B cell (primary cell): ENCODE data around the gene PPP4C. TPM values are rescaled to one million over a fixed set of nuclear protein-coding genes. Genes with fewer than 3 reads are reported as not detected.

Source experiments
- ATAC-seq: fragments of 200-7000 bp; cut with Tn5 transposase; one replicate; pipeline ENCODE4 v1.10.0; 2021; ENCODE audit warnings: low read depth, mild to moderate bottlenecking, moderate number of reproducible peaks, moderate library complexity
- CTCF ChIA-PET: fragments of 350-600 bp; sonication (Branson Sonifier 250); formaldehyde crosslinking; loops from one replicate; lab custom pipeline; 2021; ENCODE audit warnings: antibody characterized with exemption, inconsistent platforms; lab: Charles Lee
- POLR2A ChIA-PET: fragments of 350-600 bp; sonication (Branson Sonifier 250); formaldehyde crosslinking; loops from one replicate; lab custom pipeline; 2021; ENCODE audit warnings: antibody characterized with exemption; lab: Charles Lee
- DNase-seq: peaks from one replicate; pipeline ENCODE4 v3.0.0; 2013
- H2AFZ ChIP-seq: 2 replicates; pipeline ENCODE4 v1.6.1; 2012; ENCODE audit warnings: mild to moderate bottlenecking, low read depth, low read length; ENCODE audit not compliant: insufficient read depth, poor library complexity, severe bottlenecking
- H3K27ac ChIP-seq, 2 donors: 1 replicate in 1 of 2; 2 replicates in 1 of 2; pipeline ENCODE4 v1.5.1; 2012 to 2013; ENCODE audit warnings: low read length in 2 of 2, mild to moderate bottlenecking in 2 of 2, moderate library complexity in 1 of 2
- H3K27me3 ChIP-seq, 4 experiments: fragments of 200-600 bp in 1 of 4; sonication (generic) in 1 of 4; replicated peaks in 1 of 4; 1 replicate in 2 of 4; 2 replicates in 2 of 4; pipeline versions ENCODE4 v1.6.1 to v1.7.0; 2013 to 2016; ENCODE audit warnings: low read length in 3 of 4, mild to moderate bottlenecking in 2 of 4, mixed read lengths in 1 of 4, moderate library complexity in 1 of 4; ENCODE audit not compliant: insufficient read depth in 4 of 4, control insufficient read depth in 3 of 4; ENCODE audit errors: control extremely low read depth in 1 of 4
- H3K36me3 ChIP-seq, 2 experiments: replicated peaks in 1 of 2; 1 replicate in 1 of 2; 2 replicates in 1 of 2; pipeline versions ENCODE4 v1.6.1 to v1.7.1; 2013; ENCODE audit warnings: low read length in 1 of 2; ENCODE audit not compliant: insufficient read depth in 2 of 2, control insufficient read depth in 1 of 2; ENCODE audit errors: control extremely low read depth in 1 of 2, extremely low read depth in 1 of 2
- H3K4me1 ChIP-seq, 2 donors: fragments of 200-600 bp in 1 of 2; sonication (generic) in 1 of 2; 1 replicate in 1 of 2; 2 replicates in 1 of 2; pipeline versions ENCODE4 v1.5.1 to v1.6.1; 2013 to 2017; ENCODE audit warnings: low read length in 2 of 2; ENCODE audit not compliant: control insufficient read depth in 2 of 2, insufficient read depth in 2 of 2
- H3K4me2 ChIP-seq: replicated peaks from 2 replicates; pipeline ENCODE3; 2012; ENCODE audit warnings: mild to moderate bottlenecking, low read depth, low read length; ENCODE audit not compliant: poor library complexity, severe bottlenecking
- H3K4me3 ChIP-seq, 5 experiments: fragments of 200-600 bp in 1 of 5; sonication (generic) in 1 of 5; 1 replicate in 3 of 5; 2 replicates in 2 of 5; pipeline versions ENCODE4 v1.5.1 to v1.7.0; 2011 to 2016; ENCODE audit warnings: low read length in 4 of 5, mild to moderate bottlenecking in 4 of 5, low read depth in 2 of 5, control low read depth in 1 of 5, moderate library complexity in 1 of 5; ENCODE audit not compliant: insufficient read depth in 1 of 5; ENCODE audit errors: control extremely low read depth in 1 of 5, extremely low read depth in 1 of 5
- H3K79me2 ChIP-seq: fragments of 200-600 bp; sonication (generic); one replicate; pipeline ENCODE4 v1.6.0; 2016; ENCODE audit warnings: low read length; ENCODE audit not compliant: control insufficient read depth, insufficient read depth
- H3K9ac ChIP-seq: fragments of 200-600 bp; sonication (generic); 2 replicates; pipeline ENCODE4 v1.6.1; 2017; ENCODE audit warnings: mild to moderate bottlenecking, low read length, moderate library complexity
- H3K9me3 ChIP-seq, 3 donors: one replicate each; pipeline versions ENCODE4 v1.6.1 to v1.7.1; 2013; ENCODE audit warnings: low read length in 2 of 3; ENCODE audit not compliant: control insufficient read depth in 2 of 3, insufficient read depth in 1 of 3; ENCODE audit errors: control extremely low read depth in 1 of 3
- H4K20me1 ChIP-seq: 2 replicates; pipeline ENCODE4 v1.6.0; 2012; ENCODE audit warnings: mild to moderate bottlenecking, low read length; ENCODE audit not compliant: insufficient read depth, control insufficient read depth, poor library complexity, severe bottlenecking
- H3K27ac Mint-ChIP-seq: one replicate; pipeline ENCODE4 v1.8.0; 2021; ENCODE audit warnings: mixed read lengths
- H3K27me3 Mint-ChIP-seq: one replicate; pipeline ENCODE4 v1.8.0; 2021; ENCODE audit warnings: mixed read lengths
- H3K4me1 Mint-ChIP-seq: one replicate; pipeline ENCODE4 v1.8.0; 2021; ENCODE audit warnings: mixed read lengths
- H3K4me3 Mint-ChIP-seq: one replicate; pipeline ENCODE4 v1.8.0; 2021; ENCODE audit warnings: mixed read lengths
- H3K9me3 Mint-ChIP-seq: one replicate; pipeline ENCODE4 v1.8.0; 2022; ENCODE audit warnings: mixed read lengths; ENCODE audit not compliant: insufficient read depth
- CTCF ChIP-seq: fragments of 200-600 bp; IDR thresholded peaks from one replicate; pipeline ENCODE4 v1.8.0; 2022; ENCODE audit warnings: antibody characterized with exemption, mild to moderate bottlenecking
- EZH2 ChIP-seq: IDR thresholded peaks from 2 replicates; pipeline ENCODE4 v1.6.1; 2012; ENCODE audit warnings: borderline replicate concordance, low read depth, mild to moderate bottlenecking, moderate library complexity, low read length; ENCODE audit not compliant: insufficient read depth, poor library complexity, severe bottlenecking
- WGBS: methylation state at CpG from one replicate; pipeline ENCODE4 v1.1.5; 2013; ENCODE audit warnings: missing lambda C conversion rate; ENCODE audit not compliant: insufficient coverage; 5-methylcytosine and 5-hydroxymethylcytosine counted together
- intact Hi-C: fragments of 100-400 bp; cut with micrococcal nuclease; formaldehyde crosslinking; loops from one replicate; pipeline ENCODE4 v1.10.0; 2022
- polyA plus RNA-seq: library from polyadenylated mRNA; depleted of rRNA; stranded (reverse); fragments of >200 nt; gene quantifications from 2 replicates; pipeline ENCODE4 v1.2.3, GENCODE V29; 2012
- total RNA-seq, 2 donors: library from RNA; stranded (reverse); fragments of 120-200 nt in 1 of 2; gene quantifications; 1 replicate in 1 of 2; 2 replicates in 1 of 2; pipeline versions ENCODE4 v1.2.3 to v1.2.4, GENCODE V29; 2013 to 2022

The PPP4C gene
- total and polyA plus RNA-seq, 2 donors (not counting 1 experiment from before 2014, with no cell fraction given) = 93.3 to 106 TPM

GRCh38 chr16:30091474-30092372 is 15.9 kb downstream of the PPP4C start, which contains the start of gene TBX6:
TBX6 (minus strand) TSS chr16:30091924; CDS start chr16:30091193, 731 bp downstream.
- Histone ChIP-seq H3K79me2 (peaks cover 21% of the 10 kb centered on the region), H4K20me1 (no peaks in the 10 kb centered on the region), H3K9ac (peak within 1 kb of the TSS; percentile 71), H2AFZ (peak within 1 kb of the TSS; percentile 99), H3K9me3 (peaks cover 0 to 5% (median 4%) of the 10 kb centered on the region in 3 donors), H3K27me3 (no peaks in the 10 kb centered on the region), H3K36me3 (peaks cover 0 to 20% of the 10 kb centered on the region in 2 experiments), H3K4me2 (peak within 1 kb of the TSS; percentile 95), H3K4me1 (peaks cover 33 to 62% of the 10 kb centered on the region in 2 donors), H3K27ac (peak within 1 kb of the TSS; percentile 87 to 92), H3K4me3 (peak within 1 kb of the TSS; percentile 52 to 77 (median 70))
- ChIA-PET POLR2A (interaction anchor here (0.7 to 6.8 kb wide), 18 partner anchors 10 to 326 kb away, joined by 3 to 97 read pairs (median 5); partner anchors contain the start of genes ALDOA, CORO1A, KCTD13 and MAPK3), CTCF (interaction anchor here (0.5 to 4.6 kb wide), 32 partner anchors 11 to 567 kb away, joined by 3 to 49 read pairs (median 4); partner anchors contain the start of genes ALDOA, CORO1A, DCTPP1 and FBRS)
- peak within 1 kb of the TSS; percentile 92 for H3K4me3 Mint-ChIP-seq
- H3K27me3 Mint-ChIP-seq = no peaks in the 10 kb centered on the region
- peaks cover under 1% of the 10 kb centered on the region for H3K9me3 Mint-ChIP-seq
- no peak for TF ChIP-seq EZH2
- TF ChIP-seq CTCF = peak; percentile 76
- ATAC-seq (peak; percentile 74), DNase-seq (peak; percentile 95)
- peak within 1 kb of the TSS; percentile 98 for H3K27ac Mint-ChIP-seq
- peaks cover 53% of the 10 kb centered on the region for H3K4me1 Mint-ChIP-seq
- 1% methylated on average over 70 of the region's 76 CpGs for WGBS
- intact Hi-C loops = loop anchor here (1.0 to 10.0 kb wide), 11 partner anchors 16 to 831 kb away; partner anchors contain the start of genes ALDOA, CDIPT, FBRS and FBXL19
